K562 (cell line): ENCODE data around the gene ZNF77. TPM values are rescaled to one million over a fixed set of nuclear protein-coding genes. Genes with fewer than 3 reads are reported as not detected.
A peak's percentile ranks its signal among the peaks of the same experiment; 100 is the strongest.

Source experiments
- ASH1L ChIP-seq: fragments of 450-650 bp; IDR thresholded peaks from 2 replicates; pipeline ENCODE4 v1.6.1; 2018; ENCODE audit warnings: borderline replicate concordance, mild to moderate bottlenecking, low read depth; ENCODE audit not compliant: partially characterized antibody
- BCOR ChIP-seq: fragments of 450-650 bp; IDR thresholded peaks from 2 replicates; pipeline ENCODE4 v1.6.1; 2016
- DPF2 ChIP-seq: fragments of 450-650 bp; IDR thresholded peaks from 2 replicates; pipeline ENCODE4 v1.6.1; 2016
- ESRRA ChIP-seq: fragments of 450-650 bp; IDR thresholded peaks from 2 replicates; pipeline ENCODE4 v1.6.1; 2014; ENCODE audit warnings: low read depth, mild to moderate bottlenecking, moderate library complexity, borderline replicate concordance
- JUN ChIP-seq, 2 experiments: sonication (generic) in 1 of 2; formaldehyde crosslinking in 1 of 2; IDR thresholded peaks; 2 replicates each; pipeline versions ENCODE4 v1.6.1 to v1.8.0; 2012 to 2022; ENCODE audit warnings: borderline replicate concordance in 2 of 2, mild to moderate bottlenecking in 2 of 2, improper control_type of control experiment in 1 of 2, low read depth in 1 of 2, low read length in 1 of 2, missing genetic modification reagents in 1 of 2
- MEIS2 ChIP-seq: fragments of 450-650 bp; IDR thresholded peaks from 2 replicates; pipeline ENCODE4 v1.6.1; 2014; ENCODE audit warnings: mild to moderate bottlenecking; ENCODE audit not compliant: partially characterized antibody
- MGA ChIP-seq: fragments of 450-650 bp; IDR thresholded peaks from 2 replicates; pipeline ENCODE4 v1.6.1; 2016; ENCODE audit warnings: mild to moderate bottlenecking, moderate library complexity
- MYC ChIP-seq, 2 experiments: fragments of 250-450 bp in 1 of 2; sonication (Bioruptor Pico) in 1 of 2; IDR thresholded peaks; 2 replicates each; pipeline versions ENCODE4 v1.5.1 to v1.6.1; 2012 to 2021; ENCODE audit warnings: low read depth in 2 of 2, borderline replicate concordance in 1 of 2, improper control_type of control experiment in 1 of 2, low read length in 1 of 2, mild to moderate bottlenecking in 1 of 2, moderate library complexity in 1 of 2
- NR2C2 ChIP-seq, 2 experiments: fragments of 200-800 bp in 1 of 2; sonication (Bioruptor generic) in 1 of 2; sonication (generic) in 1 of 2; formaldehyde crosslinking in 1 of 2; IDR thresholded peaks; 2 replicates each; pipeline versions ENCODE4 v1.6.1 to v1.8.0; 2016 to 2022; ENCODE audit warnings: mild to moderate bottlenecking in 1 of 2, missing compliant biosample characterization in 1 of 2, missing genetic modification characterization in 1 of 2, missing genetic modification reagents in 1 of 2
- PURB ChIP-seq: sonication (generic); formaldehyde crosslinking; IDR thresholded peaks from 2 replicates; pipeline ENCODE4 v1.9.0; 2021; ENCODE audit warnings: low read depth, mild to moderate bottlenecking, missing genetic modification reagents
- SNRNP70 ChIP-seq: fragments of 200-400 bp; formaldehyde crosslinking; optimal IDR thresholded peaks from 2 replicates; pipeline ENCODE3; 2017; ENCODE audit warnings: low read depth, low read length
- SPI1 ChIP-seq: IDR thresholded peaks from 2 replicates; pipeline ENCODE4 v1.6.1; 2011; ENCODE audit warnings: low read depth, low read length, control low read depth, borderline replicate concordance
- polyA plus RNA-seq, 8 experiments: library from polyadenylated mRNA; depleted of rRNA in 4 of 8; stranded (reverse) in 5 of 8; unstranded in 3 of 8; fragments of >200 nt; fragmentation: Nextera tagmentation in 2 of 8; fragmentation: Illumina TruSeq in 1 of 8; extraction: Ambion mirVana in 2 of 8; extraction: Trizol in 1 of 8; gene quantifications; 2 replicates each; pipeline versions ENCODE4 v1.2.1 to v1.2.3, GENCODE V29; 2011 to 2014; ENCODE audit warnings: inconsistent platforms in 1 of 8, missing spikeins in 1 of 8
- total RNA-seq, 7 experiments: library from RNA; depleted of rRNA in 6 of 7; stranded (reverse); fragments of >200 nt in 6 of 7; fragmentation: Illumina TruSeq in 2 of 7; extraction: Trizol in 2 of 7; gene quantifications; 2 replicates each; pipeline versions ENCODE4 v1.2.1 to v1.2.3, GENCODE V29; 2011 to 2021; ENCODE audit warnings: low replicate concordance in 1 of 7

The ZNF77 gene
- total and polyA plus RNA-seq, 9 of the 15 experiments (the other 6 are each of a cell fraction or from before 2014, with no cell fraction given) = 4.3 to 14.5 (median 7.7) TPM

- TF ChIP-seq MGA (peak; percentile 91), NR2C2 (CRISPR knock-in tag; IDR thresholded peaks at IDR 0.05) (peak; percentile 59; the same call in 1 of the 2 replicates), NR2C2 (tag; IDR thresholded peaks at IDR 0.05) (peak; percentile 60; the same call in 1 of the 2 replicates), MYC (IDR thresholded peaks at IDR 0.05; ENCODE audit: low read depth, low read length) (peak; percentile 85), MYC (CRISPR knock-in tag; IDR thresholded peaks at IDR 0.05; ENCODE audit: borderline replicate concordance, low read depth) (no peak), SPI1 (0 out of 2 replicates have a peak, but pooled peaks have one; percentile 10), DPF2 (peak; percentile 42; the same call in 1 of the 2 replicates), MEIS2 (peak; percentile 44), SNRNP70 (no peak), JUN (IDR thresholded peaks at IDR 0.05; ENCODE audit: borderline replicate concordance, low read depth, low read length) (no peak), JUN (CRISPR knock-in tag; IDR thresholded peaks at IDR 0.05; ENCODE audit: borderline replicate concordance) (peak; percentile 89), BCOR (peak; percentile 78), ESRRA (0 out of 2 replicates have a peak, but pooled peaks have one; percentile 40), PURB (CRISPR knock-in tag) (no peak), ASH1L (peak; percentile 74)
Observed at GRCh38 chr19:2900296-2901252, 44.2 kb downstream of the ZNF77 start, which contains the start of gene ZNF57 (continued).
